ENCODE measurements around the gene PCDHA1.

Gene PCDHA1

GRCh38 chr5:141050622-141051520 lies 264.9 kb downstream of the PCDHA1 start, which contains the start of gene PCDHB1:
Gene PCDHB1 (plus strand): TSS chr5:141051374. CDS start chr5:141051471, 97 bp downstream.
- Histone ChIP-seq H3K79me2 (ENCODE audit: insufficient read depth, low read length) (no peaks in the 10 kb centered on the region), H4K20me1 (ENCODE audit: low read depth, low read length) (no peaks in the 10 kb centered on the region), H3K4me2 (ENCODE audit: low read depth, low read length, poor library complexity, severe bottlenecking) (no peak within 1 kb of the TSS), H3F3A (ENCODE audit: insufficient read depth) (no peaks in the 10 kb centered on the region), H3K9ac (ENCODE audit: low read length) (no peak within 1 kb of the TSS), H3K27ac (ENCODE audit: low read depth, low read length) (no peak within 1 kb of the TSS), H3K9me2 (replicated peaks; ENCODE audit: insufficient read depth, low read length) (no peaks in the 10 kb centered on the region), H3K27me3 (ENCODE audit: low read length) (no peaks in the 10 kb centered on the region), H3K4me3 (ENCODE audit: insufficient read depth, low read length, poor library complexity, severe bottlenecking) (no peak within 1 kb of the TSS), H3K9me3 (ENCODE audit: insufficient read depth, low read length) (no peaks in the 10 kb centered on the region), H2AFZ (ENCODE audit: low read depth, low read length, severe bottlenecking) (no peak within 1 kb of the TSS), H3K36me3 (ENCODE audit: low read length) (no peaks in the 10 kb centered on the region)
- TF ChIP-seq CTCF (IDR thresholded peaks at IDR 0.05; ENCODE audit: insufficient read depth, low read length, poor library complexity, severe bottlenecking) (no peak), EZH2phosphoT487 (conservative IDR thresholded peaks at IDR 0.05; ENCODE audit: low read length) (no peak)

GRCh38 chr5:141051521-141051866 lies 265.6 kb downstream of the PCDHA1 start:
- H3K4me3 ChIP-seq (ENCODE audit: insufficient read depth, low read length, poor library complexity, severe bottlenecking) = no peak overlapping the region
- H3K79me2 ChIP-seq (ENCODE audit: insufficient read depth, low read length) = no peaks in the 10 kb centered on the region
- H3K9ac ChIP-seq (ENCODE audit: low read length) = no peak overlapping the region
- no peaks in the 10 kb centered on the region for H3K36me3 ChIP-seq (ENCODE audit: low read length)
- H4K20me1 ChIP-seq (ENCODE audit: low read depth, low read length) = no peaks in the 10 kb centered on the region
- no peak for TF ChIP-seq EZH2phosphoT487 (conservative IDR thresholded peaks at IDR 0.05; ENCODE audit: low read length)
- no peak for TF ChIP-seq CTCF (IDR thresholded peaks at IDR 0.05; ENCODE audit: insufficient read depth, low read length, poor library complexity, severe bottlenecking)
- no peaks in the 10 kb centered on the region for H3F3A ChIP-seq (ENCODE audit: insufficient read depth)
- no peak overlapping the region for H2AFZ ChIP-seq (ENCODE audit: low read depth, low read length, severe bottlenecking)
- no peaks in the 10 kb centered on the region for H3K9me2 ChIP-seq (replicated peaks; ENCODE audit: insufficient read depth, low read length)
- no peak overlapping the region for H3K4me2 ChIP-seq (ENCODE audit: low read depth, low read length, poor library complexity, severe bottlenecking)
- no peaks in the 10 kb centered on the region for H3K9me3 ChIP-seq (ENCODE audit: insufficient read depth, low read length)
- no peaks in the 10 kb centered on the region for H3K27me3 ChIP-seq (ENCODE audit: low read length)
- no peak overlapping the region for H3K27ac ChIP-seq (ENCODE audit: low read depth, low read length)
